A549 (cell line): ENCODE results near the gene PTHLH. TPM values are rescaled to one million over a fixed set of nuclear protein-coding genes. Genes with fewer than 3 reads are reported as not detected.

Experiments used
- ATAC-seq, 2 experiments: fragments of 200-7000 bp in 1 of 2; fragments of >200 bp in 1 of 2; cut with Nextera tagmentation in 1 of 2; cut with Tn5 transposase in 1 of 2; 3 replicates each; pipeline versions ENCODE4 v1.8.0 to v1.9.1; 2018 to 2020; ENCODE audit warnings: mild to moderate bottlenecking in 1 of 2, moderate library complexity in 1 of 2
- CTCF ChIA-PET: fragments of 300-600 bp; sonication (Branson Sonifier 250); formaldehyde crosslinking; extraction: SDS; loops from one replicate; lab custom pipeline; 2021; ENCODE audit warnings: antibody characterized with exemption, inconsistent platforms; lab: Yijun Ruan, JAX
- POLR2A ChIA-PET: fragments of 350-600 bp; formaldehyde crosslinking; extraction: SDS; loops from one replicate; lab custom pipeline; 2021; ENCODE audit warnings: antibody characterized with exemption, inconsistent platforms; lab: Yijun Ruan, JAX
- DNase-seq, 2 experiments: peaks; one replicate each; pipeline versions ENCODE4 v3.0.0 to v3.0.0-alpha.2; 2011 to 2016; ENCODE audit warnings: low read depth in 1 of 2, low spot score in 1 of 2
- FAIRE-seq: peaks from 2 replicates; lab custom pipeline; 2011; peaks lifted over from hg19 to GRCh38; lab: Jason Lieb, UNC
- H3K27ac ChIP-seq, 2 experiments: fragments of >200 bp; sonication (Bioruptor Twin); formaldehyde crosslinking; 3 replicates each; pipeline ENCODE4 v1.5.1; 2016 to 2017
- H3K4me1 ChIP-seq: fragments of >200 bp; sonication (Bioruptor Twin); formaldehyde crosslinking; 3 replicates; pipeline ENCODE4 v1.6.1; 2016
- H3K4me2 ChIP-seq: fragments of >200 bp; sonication (Bioruptor Twin); formaldehyde crosslinking; 3 replicates; pipeline ENCODE4 v1.6.1; 2016
- H3K4me3 ChIP-seq: fragments of >200 bp; sonication (Bioruptor Twin); formaldehyde crosslinking; 3 replicates; pipeline ENCODE4 v1.5.1; 2016
- H3K9me3 ChIP-seq: fragments of >200 bp; sonication (Bioruptor Twin); formaldehyde crosslinking; 3 replicates; pipeline ENCODE4 v1.6.1; 2016
- BCL3 ChIP-seq: fragments of >200 bp; sonication (Bioruptor Twin); formaldehyde crosslinking; IDR thresholded peaks from 3 replicates; pipeline ENCODE4 v1.6.1; 2016
- CBX8 ChIP-seq: fragments of 200-600 bp; sonication (generic); IDR thresholded peaks from 2 replicates; pipeline ENCODE4 v1.6.1; 2016
- CEBPB ChIP-seq, 2 experiments: fragments of >200 bp in 1 of 2; sonication (Bioruptor Twin) in 1 of 2; formaldehyde crosslinking in 1 of 2; IDR thresholded peaks; 2 replicates each; pipeline ENCODE4 v1.6.1; 2012 to 2016
- CHD4 ChIP-seq: fragments of 200-600 bp; sonication (generic); IDR thresholded peaks from 2 replicates; pipeline ENCODE4 v1.6.1; 2016; ENCODE audit warnings: antibody characterized with exemption, mild to moderate bottlenecking, borderline replicate concordance
- E2F6 ChIP-seq: IDR thresholded peaks from 2 replicates; pipeline ENCODE4 v1.6.1; 2012; ENCODE audit warnings: low read depth, borderline replicate concordance
- EHF ChIP-seq: fragments of 250-450 bp; sonication (Bioruptor Pico); IDR thresholded peaks from 2 replicates; pipeline ENCODE4 v1.5.0; 2020; ENCODE audit warnings: mild to moderate bottlenecking
- EHMT2 ChIP-seq: fragments of 200-600 bp; sonication (generic); IDR thresholded peaks from 2 replicates; pipeline ENCODE4 v1.6.1; 2016; ENCODE audit warnings: antibody characterized with exemption, low read depth, mild to moderate bottlenecking, moderate library complexity
- EP300 ChIP-seq, 2 experiments: fragments of >200 bp; sonication (Bioruptor Twin); formaldehyde crosslinking; IDR thresholded peaks; 2 replicates in 1 of 2; 3 replicates in 1 of 2; pipeline ENCODE4 v1.6.1; 2016 to 2017
- GATA3 ChIP-seq: IDR thresholded peaks from 2 replicates; pipeline ENCODE4 v1.6.1; 2012; ENCODE audit warnings: borderline replicate concordance
- HMGXB4 ChIP-seq: fragments of 250-450 bp; sonication (Bioruptor Pico); IDR thresholded peaks from 2 replicates; pipeline ENCODE4 v1.5.0; 2021; ENCODE audit warnings: mild to moderate bottlenecking, moderate library complexity, borderline replicate concordance
- JUNB ChIP-seq: fragments of >200 bp; sonication (Bioruptor Twin); formaldehyde crosslinking; IDR thresholded peaks from 2 replicates; pipeline ENCODE4 v1.6.1; 2016
- MAFK ChIP-seq: fragments of 450-650 bp; IDR thresholded peaks from 2 replicates; pipeline ENCODE4 v1.6.1; 2014; ENCODE audit not compliant: partially characterized antibody
- MYC ChIP-seq: IDR thresholded peaks from 2 replicates; pipeline ENCODE4 v1.6.1; 2012; ENCODE audit warnings: mild to moderate bottlenecking, inconsistent platforms, low read length, improper control_type of control experiment, borderline replicate concordance
- NFE2L2 ChIP-seq: fragments of 150-350 bp; conservative IDR thresholded peaks from 2 replicates; pipeline ENCODE4 v1.6.1; 2014; ENCODE audit warnings: low read length
- POLR2A ChIP-seq: IDR thresholded peaks from 2 replicates; pipeline ENCODE4 v1.6.1; 2012; ENCODE audit warnings: mild to moderate bottlenecking, low read length
- RAD21 ChIP-seq, 2 experiments: fragments of >200 bp in 1 of 2; sonication (Bioruptor Twin) in 1 of 2; formaldehyde crosslinking in 1 of 2; IDR thresholded peaks in 1 of 2; conservative IDR thresholded peaks in 1 of 2; 2 replicates in 1 of 2; 3 replicates in 1 of 2; pipeline ENCODE4 v1.6.1; 2012 to 2018; ENCODE audit warnings: inconsistent platforms in 1 of 2
- RARB ChIP-seq: fragments of 250-450 bp; sonication (Bioruptor Pico); IDR thresholded peaks from 2 replicates; pipeline ENCODE4 v1.8.0; 2021; ENCODE audit warnings: mild to moderate bottlenecking, moderate library complexity
- REST ChIP-seq: fragments of 200-600 bp; sonication (generic); IDR thresholded peaks from 2 replicates; pipeline ENCODE4 v1.6.1; 2016; ENCODE audit warnings: antibody characterized with exemption, mild to moderate bottlenecking, moderate library complexity
- RNF2 ChIP-seq: fragments of 200-600 bp; sonication (generic); IDR thresholded peaks from 2 replicates; pipeline ENCODE4 v1.6.1; 2016; ENCODE audit warnings: low read depth, mild to moderate bottlenecking, antibody characterized with exemption, moderate library complexity, borderline replicate concordance
- SREBF2 ChIP-seq: fragments of 450-650 bp; IDR thresholded peaks from 2 replicates; pipeline ENCODE4 v1.6.1; 2014; ENCODE audit warnings: mild to moderate bottlenecking, moderate library complexity
- ZNF302 ChIP-seq: fragments of 250-450 bp; sonication (Bioruptor Pico); IDR thresholded peaks from 2 replicates; pipeline ENCODE4 v1.9.0; 2021; ENCODE audit warnings: inconsistent platforms, mild to moderate bottlenecking, moderate library complexity
- WGBS: methylation state at CpG from one replicate; pipeline ENCODE4 v1.1.6; 2017; ENCODE audit errors: missing lambda C conversion rate; 5-methylcytosine and 5-hydroxymethylcytosine counted together
- polyA plus RNA-seq, 4 experiments: library from polyadenylated mRNA; depleted of rRNA in 3 of 4; stranded (reverse); fragments of >200 nt; fragmentation: RNase III in 1 of 4; extraction: RNeasy Plus Mini Kit Qiagen cat#74134 plus additional on column Dnase treatment in 1 of 4; gene quantifications; 2 replicates in 3 of 4; 3 replicates in 1 of 4; pipeline ENCODE4 v1.2.3, GENCODE V29; 2011 to 2017

PTHLH gene
- polyA plus RNA-seq, 2 of the 4 experiments (the other 2 are of a cell fraction): 10.9 to 27.9 TPM

GRCh38 chr12:28010036-28010435 lies 37.5 kb upstream of the PTHLH start:
- ChIA-PET POLR2A (no interaction called here), CTCF (no interaction called here)
- Histone ChIP-seq H3K4me3 (no peak overlapping the region), H3K27ac (no peak overlapping the region), H3K9me3 (no peaks in the 10 kb centered on the region; the same call in 2 of the 3 replicates), H3K4me2 (no peak overlapping the region), H3K4me1 (no peaks in the 10 kb centered on the region)
- no peak for ATAC-seq
- WGBS: 30% methylated on average over 2 of the region's 2 CpGs
- FAIRE-seq: no peak
- no peak for DNase-seq
- TF ChIP-seq ZNF302 (CRISPR knock-in tag): no peak
- peak; percentile 57 for TF ChIP-seq MAFK
- no peak for TF ChIP-seq HMGXB4 (CRISPR knock-in tag)
- no peak for TF ChIP-seq JUNB
- no peak for TF ChIP-seq E2F6

- H3K9me3 ChIP-seq: no peaks in the 10 kb centered on the region
- no peak for DNase-seq
- H3K4me3 ChIP-seq: no peak overlapping the region
- H3K4me1 ChIP-seq: peaks cover 21% of the 10 kb centered on the region; the same call in 2 of the 3 replicates
- ATAC-seq: no peak
- no peak for TF ChIP-seq RARB (CRISPR knock-in tag)
- TF ChIP-seq RAD21 (conservative IDR thresholded peaks at IDR 0.05 in 1 of 2, IDR thresholded peaks at IDR 0.05 in 1 of 2): no peak
- no peak for TF ChIP-seq REST
- no peak for TF ChIP-seq CHD4
- 77% methylated on average over 4 of the region's 4 CpGs for WGBS
- POLR2A ChIA-PET: no interaction called here
- no peak for FAIRE-seq
- CTCF ChIA-PET: interaction anchor here (0.6 to 1.4 kb wide), 4 partner anchors 10 to 22 kb away, joined by 3 read pairs; no protein-coding TSS in a partner anchor
- H3K4me2 ChIP-seq: no peak overlapping the region
- no peak overlapping the region for H3K27ac ChIP-seq
Measured at GRCh38 chr12:27999970-28000369, 27.4 kb upstream of the PTHLH start.

GRCh38 chr12:27999521-27999920 lies 27.0 kb upstream of the PTHLH start:
- Histone ChIP-seq H3K27ac (no peak overlapping the region), H3K4me1 (peaks cover 21% of the 10 kb centered on the region; the same call in 2 of the 3 replicates), H3K4me3 (no peak overlapping the region), H3K9me3 (no peaks in the 10 kb centered on the region), H3K4me2 (no peak overlapping the region)
- ATAC-seq (no peak), FAIRE-seq (no peak), DNase-seq (no peak)
- WGBS: 64% methylated on average over 2 of the region's 2 CpGs
- ChIA-PET CTCF (interaction anchor here (0.6 to 1.4 kb wide), 4 partner anchors 10 to 22 kb away, joined by 3 read pairs; no protein-coding TSS in a partner anchor), POLR2A (no interaction called here)
- no peak for TF ChIP-seq EP300 (IDR thresholded peaks at IDR 0.05)
- TF ChIP-seq GATA3: no peak
- TF ChIP-seq EHMT2: no peak
- no peak for TF ChIP-seq BCL3
- no peak for TF ChIP-seq REST
- no peak for TF ChIP-seq SREBF2
- TF ChIP-seq CBX8: no peak
- no peak for TF ChIP-seq EHF (CRISPR knock-in tag)
- no peak for TF ChIP-seq JUNB
- no peak for TF ChIP-seq E2F6
- no peak for TF ChIP-seq POLR2A
- TF ChIP-seq CEBPB (IDR thresholded peaks at IDR 0.05): no peak
- no peak for TF ChIP-seq RNF2
- no peak for TF ChIP-seq NFE2L2
- TF ChIP-seq MYC: no peak
